Upper lobe of right lung (tissue), 1 donor: ENCODE results near the gene INSYN1. TPM values are rescaled to one million over a fixed set of nuclear protein-coding genes. Genes with fewer than 3 reads are reported as not detected.

Experiments used
- ATAC-seq: fragments of 200-7000 bp; cut with Tn5 transposase; one replicate; pipeline ENCODE4 v1.9.1; 2020; ENCODE audit warnings: mild to moderate bottlenecking, moderate library complexity
- DNase-seq: peaks from one replicate; pipeline ENCODE4 v3.0.0-alpha.2; 2020
- H3K27ac ChIP-seq: fragments of 200-600 bp; one replicate; pipeline ENCODE4 v1.8.0; 2022
- H3K27me3 ChIP-seq: fragments of 200-600 bp; one replicate; pipeline ENCODE4 v1.8.0; 2022; ENCODE audit warnings: mild to moderate bottlenecking
- H3K36me3 ChIP-seq: fragments of 200-600 bp; one replicate; pipeline ENCODE4 v1.8.0; 2022
- H3K4me1 ChIP-seq: fragments of 200-600 bp; one replicate; pipeline ENCODE4 v1.8.0; 2022
- H3K4me3 ChIP-seq: fragments of 200-600 bp; one replicate; pipeline ENCODE4 v1.8.0; 2022; ENCODE audit warnings: mild to moderate bottlenecking
- H3K9me3 ChIP-seq: fragments of 200-600 bp; one replicate; pipeline ENCODE4 v1.8.0; 2022
- CTCF ChIP-seq: fragments of 200-600 bp; IDR thresholded peaks from one replicate; pipeline ENCODE4 v1.8.0; 2022; ENCODE audit warnings: antibody characterized with exemption
- intact Hi-C: fragments of 100-400 bp; cut with DNase I; formaldehyde crosslinking; loops from one replicate; pipeline ENCODE4 v1.11.0; 2022
- long read RNA-seq: library from polyadenylated mRNA; unstranded; transcript quantifications from one replicate; pipeline ENCODE4 v2.0.0, GENCODE V29; 2021
- total RNA-seq: library from RNA; stranded (reverse); fragmentation: NEBNext Ultra II Directional; extraction: Animal tissue kit (Norgen Biotek cat#: 25700); gene quantifications from one replicate; pipeline ENCODE4 v1.2.1, GENCODE V29; 2021
- donor health status: DM: no; HTN: yes; CAD: no; lungs with severe emphysema.

The INSYN1 gene, protein sequence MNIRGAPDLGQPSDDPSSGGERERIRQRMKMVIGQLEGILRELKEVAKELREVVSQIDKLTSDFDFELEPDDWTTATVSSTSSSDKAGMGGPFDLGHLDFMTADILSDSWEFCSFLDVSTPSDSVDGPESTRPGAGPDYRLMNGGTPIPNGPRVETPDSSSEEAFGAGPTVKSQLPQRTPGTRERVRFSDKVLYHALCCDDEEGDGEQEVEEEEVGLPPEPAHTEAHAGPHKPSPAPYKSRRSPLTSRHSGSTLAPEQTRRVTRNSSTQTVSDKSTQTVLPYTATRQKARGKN
- total RNA-seq, result 6.2 TPM
- long read RNA-seq, full-length matches to known transcripts, result 6 of 8 reads
- long read RNA-seq, partial matches to known transcripts, result 1 of 8 reads
- long read RNA-seq, other reads (novel, unspliced or antisense), result 1 of 8 reads

GRCh38 chr15:73753250-73754130 lies at the start of gene INSYN1:
TSS of gene INSYN1 (minus strand) at chr15:73753351. CDS start at chr15:73751130, 2,221 bp downstream.
- ATAC-seq, result no peak
- TF ChIP-seq CTCF, result no peak
- Histone ChIP-seq H3K4me3 (peak within 1 kb of the TSS; percentile 46), H3K27me3 (peaks cover 21% of the 10 kb centered on the region), H3K9me3 (no peaks in the 10 kb centered on the region), H3K36me3 (no peaks in the 10 kb centered on the region), H3K27ac (no peak within 1 kb of the TSS), H3K4me1 (peaks cover 4% of the 10 kb centered on the region)
- intact Hi-C loops, result no loop called here
- DNase-seq, result no peak

DNA sequence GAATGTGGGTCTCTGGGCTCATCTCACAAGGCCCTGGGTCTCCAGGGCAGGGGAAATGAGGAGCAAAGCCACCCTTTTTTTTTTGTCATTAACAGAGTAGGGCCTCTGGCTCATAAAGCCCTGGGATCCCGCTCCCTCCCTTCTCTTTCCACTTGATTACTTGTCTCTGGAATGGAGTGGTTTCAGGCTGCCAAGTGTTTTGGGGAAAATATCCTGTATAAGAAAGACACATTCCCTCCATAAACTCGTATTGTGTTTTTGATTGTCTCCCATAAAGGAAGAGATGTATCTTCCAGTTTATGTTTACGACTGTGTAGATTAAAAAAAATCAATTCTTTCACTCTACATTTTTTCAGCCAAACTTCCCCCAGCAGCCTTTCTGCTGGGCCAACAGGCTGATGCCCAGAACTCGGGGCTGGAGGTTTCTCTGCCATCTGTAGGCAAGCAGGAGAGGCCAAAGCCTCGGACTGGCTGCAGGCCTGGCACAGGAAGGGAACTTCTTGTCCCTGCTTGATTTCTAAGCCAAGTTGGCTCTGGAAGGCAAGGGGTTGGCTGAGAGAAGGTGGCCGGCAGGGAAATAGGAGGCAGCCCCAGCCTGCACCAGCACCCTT lies 49.4 kb upstream of the INSYN1 start:
- peaks cover 11% of the 10 kb centered on the region for H3K4me1 ChIP-seq
- no peak overlapping the region for H3K27ac ChIP-seq

DNA sequence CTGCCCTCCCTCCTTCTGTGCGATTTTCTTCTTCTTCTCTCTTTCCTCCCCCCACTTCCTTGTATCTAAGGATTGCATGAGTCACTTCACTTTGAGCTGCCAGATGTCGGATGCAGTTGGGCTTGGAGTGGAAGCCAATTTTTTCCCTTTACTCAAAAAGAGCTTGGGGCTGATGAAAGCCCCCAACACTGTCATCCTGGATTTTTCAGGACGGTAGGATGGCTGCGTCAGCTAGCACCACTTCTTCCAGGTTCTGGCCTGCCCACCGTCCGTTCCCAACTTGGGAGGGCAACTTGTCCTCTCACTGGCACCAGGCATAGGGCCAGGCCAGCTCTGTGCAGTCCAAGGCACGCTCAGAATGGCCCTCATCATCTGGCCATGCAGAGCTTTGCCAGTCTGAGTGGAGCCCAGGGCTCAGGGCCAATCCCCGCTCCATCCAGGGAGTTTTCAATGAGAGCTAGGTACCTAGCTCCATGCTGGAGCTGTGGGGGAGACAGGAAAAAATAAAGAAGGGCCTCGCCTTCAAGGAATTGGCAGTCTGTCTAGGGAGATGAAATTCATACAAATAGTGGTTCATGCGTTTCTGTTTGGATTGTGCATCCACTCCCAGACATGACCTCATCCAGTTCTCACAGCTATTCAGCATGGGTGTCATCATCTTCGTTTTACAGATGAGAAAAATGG lies 47.7 kb upstream of the INSYN1 start:
- H3K4me1 ChIP-seq, result peaks cover 11% of the 10 kb centered on the region
- H3K9me3 ChIP-seq, result no peaks in the 10 kb centered on the region
- DNase-seq (no peak), ATAC-seq (no peak)
- TF ChIP-seq CTCF, result no peak
- H3K4me3 ChIP-seq, result no peak overlapping the region
- no peaks in the 10 kb centered on the region for H3K27me3 ChIP-seq
- H3K36me3 ChIP-seq, result no peaks in the 10 kb centered on the region
- no peak overlapping the region for H3K27ac ChIP-seq
- intact Hi-C loops, result loop anchor here (10.0 kb wide), 1 partner anchor 806 kb away; no protein-coding TSS in a partner anchor

More for the DNA sequence above, 49.4 kb upstream of the INSYN1 start:
- no peak for TF ChIP-seq CTCF
- DNase-seq (no peak), ATAC-seq (no peak)
- Histone ChIP-seq H3K27me3 (no peaks in the 10 kb centered on the region), H3K36me3 (no peaks in the 10 kb centered on the region), H3K9me3 (no peaks in the 10 kb centered on the region), H3K4me3 (no peak overlapping the region)
- intact Hi-C loops, result loop anchor here (10.0 kb wide), 1 partner anchor 808 kb away; no protein-coding TSS in a partner anchor

DNA sequence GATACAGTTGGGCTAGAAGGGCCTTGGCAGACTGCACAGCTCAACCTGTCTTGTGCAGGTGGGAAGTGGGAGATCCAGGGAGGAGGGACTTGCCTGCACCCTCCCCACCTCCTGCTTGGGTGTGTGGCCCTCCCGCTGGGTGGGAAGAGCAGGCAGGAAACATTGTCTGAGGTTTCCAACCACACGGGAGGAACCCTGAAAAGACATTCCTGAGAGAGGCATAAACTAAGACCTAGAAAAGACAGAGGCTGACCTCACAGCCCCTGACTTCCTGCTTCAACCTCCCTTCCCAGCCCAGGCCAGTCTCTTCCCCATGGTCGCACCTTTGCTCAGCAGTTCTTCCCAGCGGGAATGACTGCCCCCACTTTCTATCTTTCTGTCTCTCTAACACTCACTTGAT lies 46.3 kb upstream of the INSYN1 start:
- no peak overlapping the region for H3K27ac ChIP-seq
- no peaks in the 10 kb centered on the region for H3K27me3 ChIP-seq
- no peaks in the 10 kb centered on the region for H3K9me3 ChIP-seq
- no peaks in the 10 kb centered on the region for H3K36me3 ChIP-seq
- no peak overlapping the region for H3K4me3 ChIP-seq
- no peak for ATAC-seq
- intact Hi-C loops, result no loop called here
- peaks cover 11% of the 10 kb centered on the region for H3K4me1 ChIP-seq
- no peak for TF ChIP-seq CTCF
- DNase-seq, result no peak
